Stimulated activated CD4-positive, alpha-beta T cell treated with anti-CD3 and anti-CD28 coated beads, Interleukin-4, amount 100 ng/mL, for 48 hours (primary cell): Measurements from ENCODE around the gene CTXN1.
"Not testable (repeated sequence)": the region's sequence is repeated elsewhere in the genome, so short reads cannot be mapped to it uniquely, and the experiment has no call there.

ENCODE experiments used
- DNase-seq, 2 donors: peaks; one replicate each; pipeline ENCODE4 v3.0.0-alpha.2; 2020; ENCODE audit warnings: low read depth in 2 of 2

The CTXN1 gene

GRCh38 chr19:7926021-7926726 lies at the start of gene CTXN1:
Gene CTXN1, minus strand, starts transcription at chr19:7926135. Its CDS starts 597 bp downstream, at chr19:7925538.
- peak; percentile 70 to 76 for DNase-seq

GRCh38 chr19:7975037-7975436 lies 49.1 kb upstream of the CTXN1 start:
- no peak for DNase-seq

- no peak for DNase-seq
Measured at GRCh38 chr19:7973883-7974282, 47.9 kb upstream of the CTXN1 start.

- no peak for DNase-seq
Measured at GRCh38 chr19:7971553-7972520, 45.9 kb upstream of the CTXN1 start.

- peak; percentile 15 to 21 for DNase-seq
Measured at GRCh38 chr19:7970716-7971448, 44.9 kb upstream of the CTXN1 start.

- DNase-seq = no peak
Measured at GRCh38 chr19:7969555-7969939, 43.6 kb upstream of the CTXN1 start.

GRCh38 chr19:7968796-7969554 lies 43.0 kb upstream of the CTXN1 start:
- DNase-seq = no peak

GRCh38 chr19:7968008-7968795 lies 42.3 kb upstream of the CTXN1 start:
- DNase-seq = no peak

- DNase-seq = no peak
Measured at GRCh38 chr19:7965921-7966665, 40.2 kb upstream of the CTXN1 start.

- DNase-seq = no peak
Measured at GRCh38 chr19:7965259-7965841, 39.4 kb upstream of the CTXN1 start.

- DNase-seq = no peak
Measured at GRCh38 chr19:7963566-7963965, 37.6 kb upstream of the CTXN1 start.

- no peak for DNase-seq
Measured at GRCh38 chr19:7962644-7963268, 36.8 kb upstream of the CTXN1 start.

- no peak for DNase-seq
Measured at GRCh38 chr19:7961920-7962626, 36.1 kb upstream of the CTXN1 start.

- DNase-seq = not testable (repeated sequence)
Measured at GRCh38 chr19:7961082-7961481, 35.1 kb upstream of the CTXN1 start.

GRCh38 chr19:7959211-7959610 lies 33.3 kb upstream of the CTXN1 start:
- DNase-seq = no peak

- no peak for DNase-seq
Measured at GRCh38 chr19:7955696-7956095, 29.8 kb upstream of the CTXN1 start.

- no peak for DNase-seq
Measured at GRCh38 chr19:7953576-7953975, 27.6 kb upstream of the CTXN1 start.

GRCh38 chr19:7953060-7953459 lies 27.1 kb upstream of the CTXN1 start:
- no peak for DNase-seq
